HG03103 (cell line): Measurements from ENCODE around the gene FLYWCH2.

ENCODE experiments used
- ATAC-seq: cut with Tn5 transposase; IDR thresholded peaks from one replicate; pipeline ENCODE4 v1.9.1; 2021; ENCODE audit warnings: low read depth; ENCODE audit not compliant: unreplicated experiment

The FLYWCH2 gene

DNA sequence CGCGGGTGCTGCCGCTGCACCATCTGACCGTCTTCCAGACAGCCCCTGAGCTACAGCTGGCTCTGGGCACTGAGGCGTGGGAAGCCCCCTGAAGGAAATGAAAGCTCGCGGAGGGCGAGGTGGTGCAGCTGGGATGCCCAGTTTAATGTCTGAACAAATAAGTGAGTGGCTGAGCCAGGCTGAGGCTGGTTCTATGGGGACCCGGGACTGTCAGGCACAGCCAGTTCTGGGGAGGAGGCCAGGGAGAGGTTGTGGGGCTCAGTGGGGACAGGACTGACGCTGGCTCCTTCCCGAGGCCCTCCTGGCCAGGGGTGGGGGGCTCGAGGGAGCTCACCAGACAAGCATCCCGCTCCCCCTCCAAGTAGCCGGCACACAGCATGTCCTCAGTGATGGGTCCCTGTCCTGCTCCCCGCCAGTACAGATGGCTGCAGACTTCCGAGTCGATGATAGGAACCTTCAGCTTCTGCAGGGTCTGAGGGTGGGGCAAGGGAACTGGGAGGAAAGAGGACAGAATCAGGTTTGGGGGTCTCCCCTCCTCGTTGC lies 29.4 kb upstream of the FLYWCH2 start:
- ATAC-seq: no peak

DNA sequence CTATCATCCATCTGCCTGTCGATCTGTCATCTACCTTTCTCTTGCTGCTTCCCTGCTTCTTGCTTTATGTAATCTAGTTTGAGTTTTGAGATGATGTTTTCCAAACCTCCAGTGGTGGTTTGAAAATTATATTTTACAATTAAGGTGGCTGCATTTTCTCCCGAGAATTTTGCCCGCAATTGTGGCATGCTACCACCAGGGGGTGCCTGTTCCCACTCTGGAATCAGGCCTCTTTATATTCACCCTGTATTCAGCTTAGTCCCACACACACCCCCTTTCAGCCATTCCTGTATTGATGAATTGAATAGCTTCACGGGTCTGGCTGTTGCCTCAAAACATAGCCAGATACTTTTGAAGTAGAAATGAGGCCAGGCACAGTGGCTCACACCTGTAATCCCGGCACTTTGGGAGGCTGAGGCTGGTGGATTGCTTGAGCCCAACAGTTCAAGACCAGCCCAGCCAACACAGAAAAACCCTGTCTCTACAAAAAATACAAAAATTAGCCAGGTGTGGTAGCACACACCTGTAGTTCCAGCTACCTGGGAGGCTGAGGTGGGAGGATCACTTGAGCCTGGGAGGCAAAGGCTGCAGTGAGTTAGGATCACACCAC lies 28.2 kb upstream of the FLYWCH2 start:
- ATAC-seq: no peak

DNA sequence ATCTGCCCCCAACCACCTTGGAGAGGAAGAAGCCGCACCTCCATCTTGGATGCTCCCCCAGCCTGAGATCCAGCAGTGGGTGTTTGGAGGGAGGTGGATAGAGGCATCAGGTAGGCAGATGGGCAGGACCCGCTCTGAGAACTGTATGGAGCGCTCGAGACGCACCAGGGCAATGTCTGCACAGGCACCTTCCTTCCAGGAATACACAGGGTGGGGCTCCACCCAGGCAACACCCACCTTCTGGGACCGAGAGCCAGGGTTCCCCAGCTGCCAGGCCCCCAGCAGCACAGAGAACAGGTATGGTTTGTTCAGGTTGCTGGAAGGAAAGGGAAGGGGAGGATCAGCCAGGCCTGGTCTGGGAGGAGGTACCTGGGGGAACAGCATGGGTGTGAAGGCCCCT lies 27.5 kb upstream of the FLYWCH2 start:
- no peak for ATAC-seq

DNA sequence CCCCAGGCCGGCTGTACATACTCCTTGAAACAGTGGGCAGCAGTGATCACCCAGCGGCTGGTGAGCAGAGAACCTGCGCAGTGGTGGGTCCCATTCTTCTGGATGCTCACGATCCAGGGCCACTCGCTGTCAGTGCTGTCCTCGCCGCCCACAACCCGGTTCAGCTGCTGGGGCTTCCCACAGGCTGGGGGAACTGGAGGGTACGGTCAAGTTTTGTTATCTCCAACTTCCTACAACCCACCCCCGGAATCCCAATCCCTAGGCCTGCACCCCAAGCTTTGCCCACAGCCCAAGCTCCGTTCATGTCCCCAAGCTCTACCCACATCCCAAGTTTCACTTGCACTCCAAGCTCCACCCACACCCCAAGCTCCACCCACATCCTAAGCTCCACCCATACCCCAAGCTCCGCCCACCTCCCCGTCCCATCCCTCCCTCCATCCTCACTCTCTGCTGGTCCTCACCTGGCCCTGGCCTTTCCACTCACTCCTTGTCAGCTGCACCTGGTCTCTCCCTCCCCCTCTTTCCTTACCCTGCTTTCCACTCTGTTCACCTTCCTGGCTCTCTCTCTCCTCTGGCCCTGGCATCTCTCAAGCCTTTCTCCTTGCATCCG lies 26.8 kb upstream of the FLYWCH2 start:
- ATAC-seq: no peak

DNA sequence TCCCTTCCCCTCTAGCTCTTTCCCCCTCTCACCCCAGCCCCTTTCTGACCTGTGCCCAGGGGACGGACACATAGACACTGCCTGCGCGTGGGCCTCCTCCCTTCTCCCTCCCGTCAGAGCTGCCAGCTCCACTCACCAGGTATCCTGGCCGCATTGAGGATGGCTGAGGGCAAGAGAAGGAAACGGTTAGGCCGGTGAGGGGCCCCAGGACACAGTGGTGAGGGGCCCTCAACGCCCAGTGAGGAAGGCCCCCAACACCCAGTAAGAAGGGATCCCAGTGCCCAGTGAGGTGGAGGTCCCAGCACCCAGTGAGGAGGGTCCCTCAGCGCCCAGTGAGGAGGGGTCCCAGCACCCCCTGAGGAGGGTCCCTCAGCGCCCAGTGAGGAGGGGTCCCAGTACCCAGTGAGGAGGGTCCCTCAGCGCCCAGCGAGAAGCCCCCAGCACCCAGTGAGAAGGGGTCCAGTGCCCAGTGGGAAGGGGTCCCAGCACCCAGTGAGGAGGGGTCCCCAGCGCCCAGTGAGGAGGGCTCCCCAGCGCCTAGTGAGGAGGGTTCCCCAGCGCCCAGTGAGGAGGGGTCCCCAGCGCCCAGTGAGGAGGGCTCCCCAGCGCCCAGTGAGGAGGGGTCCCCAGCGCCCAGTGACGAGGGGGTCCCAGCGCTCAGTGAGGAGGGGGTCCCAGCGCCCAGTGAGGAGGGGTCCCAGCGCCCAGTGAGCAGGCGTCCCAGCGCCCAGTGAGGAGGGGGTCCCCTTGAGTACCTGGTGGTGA lies 26.1 kb upstream of the FLYWCH2 start:
- no peak for ATAC-seq

DNA sequence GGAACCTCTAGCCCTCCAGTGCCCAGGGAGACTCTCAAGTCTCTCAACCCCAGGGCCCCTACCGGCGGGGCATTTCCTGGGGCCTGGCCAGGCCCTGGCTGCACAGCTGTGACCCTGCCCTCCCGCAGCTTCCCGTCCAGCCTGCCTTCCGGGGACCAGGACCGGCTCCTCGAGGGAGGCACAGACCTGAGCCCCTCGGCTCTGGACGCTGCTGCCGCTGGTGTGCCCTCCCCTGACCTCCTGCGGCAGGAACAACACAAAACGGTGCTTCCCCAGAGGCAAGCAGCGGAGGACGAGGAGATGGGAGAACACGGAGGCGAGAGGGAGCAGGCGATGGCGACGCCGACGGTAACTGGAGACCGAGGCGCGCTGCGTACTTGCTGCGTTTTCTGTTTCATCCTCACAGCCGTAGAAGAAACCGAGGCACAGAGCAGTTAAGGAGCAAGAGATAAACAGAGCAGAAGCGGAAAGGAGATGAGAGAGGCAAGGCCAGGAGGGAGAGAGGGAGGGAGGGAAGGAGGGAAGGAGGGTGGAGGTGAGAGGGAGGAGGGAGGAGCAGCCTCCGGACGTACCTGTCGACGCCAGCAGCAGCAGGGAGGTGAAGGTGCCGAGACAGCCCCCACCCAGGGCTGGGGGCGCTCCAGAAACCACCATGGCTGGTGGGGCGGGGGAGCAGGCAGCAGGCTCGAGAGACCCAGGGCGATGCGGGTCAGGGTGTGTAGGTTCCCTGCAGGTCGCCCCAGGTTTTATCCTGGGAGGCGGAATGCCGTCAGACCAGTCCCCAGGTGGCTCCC lies 25.4 kb upstream of the FLYWCH2 start, which contains the start of gene PRSS22:
Gene PRSS22, minus strand, starts transcription at position 720 of the 794 bp plus-strand sequence. Its CDS starts 66 bp downstream, at position 654.
- ATAC-seq: no peak

DNA sequence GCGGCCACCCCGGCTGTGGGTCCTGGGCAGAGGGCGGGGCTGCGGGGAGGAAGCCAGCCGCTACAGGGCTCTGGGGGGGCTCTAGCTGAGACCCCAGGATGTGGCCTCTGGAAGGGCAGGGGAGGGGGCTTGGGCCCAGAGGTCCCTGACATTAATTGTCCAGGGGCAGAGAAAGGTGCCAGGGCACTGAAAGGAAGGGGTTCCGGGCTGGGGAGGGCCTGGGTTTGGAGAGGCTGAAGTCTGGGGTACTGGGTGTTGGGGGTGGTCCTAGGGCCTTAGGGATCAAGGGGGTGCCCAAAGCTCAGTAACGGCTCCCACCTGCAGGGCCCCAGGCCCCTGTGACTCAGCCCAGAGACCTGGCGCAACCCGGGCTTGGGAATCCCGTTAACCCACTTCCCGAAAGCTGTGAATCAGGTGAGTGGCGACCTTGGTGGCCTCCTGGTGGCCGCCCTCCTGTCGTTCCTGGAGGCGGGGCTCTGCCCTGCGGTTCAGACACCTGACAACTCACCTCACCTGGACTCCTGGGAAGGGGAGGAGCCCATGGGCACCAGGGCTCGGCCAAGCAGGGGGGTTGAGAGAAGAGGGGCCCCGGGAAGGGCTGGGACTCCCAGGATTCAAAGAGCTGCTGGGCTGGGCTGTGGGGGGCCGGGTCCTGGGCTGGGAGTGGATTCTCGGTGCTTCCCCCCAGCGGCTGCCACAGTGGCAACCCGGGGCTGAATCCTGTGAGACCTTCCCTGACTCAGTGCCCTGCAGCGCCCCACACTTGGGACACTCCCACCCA lies 24.6 kb upstream of the FLYWCH2 start:
- no peak for ATAC-seq

DNA sequence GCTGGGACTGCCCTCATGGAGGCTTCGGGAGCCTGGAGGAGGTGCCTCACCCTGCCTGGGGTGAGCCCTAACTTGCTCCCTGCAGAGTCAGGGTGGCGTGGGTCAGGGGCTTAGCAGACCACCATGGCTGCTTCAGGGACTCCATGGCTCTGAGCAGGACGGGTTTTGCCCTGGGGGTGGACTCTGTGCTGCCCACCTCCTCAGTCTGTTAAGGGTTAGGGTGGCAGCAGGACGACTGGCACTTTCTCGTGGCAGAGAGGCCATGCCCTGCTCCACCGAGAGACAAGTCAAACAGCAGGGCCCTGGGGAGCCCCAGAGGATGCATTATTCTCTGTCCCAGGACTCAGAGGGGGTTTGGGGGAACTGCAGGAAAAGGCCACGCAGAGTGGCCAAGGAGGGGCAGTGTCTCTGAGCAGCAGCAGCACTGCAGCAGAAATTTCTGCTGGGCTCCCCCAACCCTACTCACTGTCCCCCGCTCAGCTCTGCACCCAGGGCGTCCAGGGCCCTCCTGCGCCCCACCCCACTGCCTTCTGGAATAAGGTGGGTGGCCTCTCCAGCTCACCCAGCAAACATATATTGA lies 23.2 kb upstream of the FLYWCH2 start:
- ATAC-seq: no peak

DNA sequence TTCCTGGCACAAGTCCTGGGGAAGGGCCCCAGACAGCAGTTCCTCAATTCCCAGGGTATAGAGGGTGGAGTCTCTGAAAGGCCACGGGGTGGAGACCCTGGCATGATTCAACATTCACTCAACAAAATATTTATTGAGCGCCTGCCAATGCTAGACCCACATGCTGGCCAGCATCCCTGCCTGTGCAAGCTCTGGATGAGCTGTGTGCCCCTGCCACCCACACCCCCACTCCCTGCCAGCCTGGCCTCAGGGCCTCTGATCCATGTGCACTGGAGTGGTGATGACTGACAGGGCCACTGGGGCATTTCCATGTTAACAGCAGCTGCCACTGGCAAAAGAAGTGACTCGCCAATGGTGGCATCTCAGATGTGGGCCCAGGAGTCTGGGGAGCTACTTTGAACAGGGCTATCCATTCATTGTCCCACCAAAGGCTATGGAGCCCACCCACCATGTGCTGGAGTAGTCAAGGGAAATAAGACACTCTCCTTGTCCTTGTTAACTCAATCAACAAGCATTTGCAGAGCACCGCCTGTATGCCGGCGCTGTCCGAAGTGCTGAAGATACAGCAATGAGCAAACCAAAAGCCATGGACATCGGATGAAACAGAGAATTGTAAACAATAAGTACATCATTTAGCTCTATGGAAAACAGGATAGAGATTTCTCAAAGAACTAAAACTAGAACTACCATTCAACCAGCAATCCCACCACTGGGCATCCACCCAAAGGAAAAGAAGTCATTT lies 22.0 kb upstream of the FLYWCH2 start:
- ATAC-seq: no peak

DNA sequence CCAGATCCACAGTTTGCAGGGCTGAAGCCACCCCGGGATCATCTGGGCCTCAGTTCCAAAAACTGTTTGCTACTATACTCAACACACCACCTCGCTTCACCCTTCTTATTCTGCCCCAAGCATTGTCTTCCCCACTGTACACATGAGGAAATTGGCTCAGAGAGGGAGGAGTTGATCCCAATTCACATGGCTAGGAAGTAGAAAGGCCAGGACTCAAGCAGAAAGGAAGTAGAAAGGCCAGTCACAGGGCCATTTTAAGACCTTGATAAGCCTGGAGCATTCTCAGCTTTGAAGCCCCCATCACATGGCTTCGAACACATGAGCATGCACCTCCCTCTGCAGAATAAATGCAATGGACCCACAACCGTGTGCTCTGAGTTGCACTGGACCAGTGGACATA lies 17.4 kb upstream of the FLYWCH2 start:
- ATAC-seq: no peak

DNA sequence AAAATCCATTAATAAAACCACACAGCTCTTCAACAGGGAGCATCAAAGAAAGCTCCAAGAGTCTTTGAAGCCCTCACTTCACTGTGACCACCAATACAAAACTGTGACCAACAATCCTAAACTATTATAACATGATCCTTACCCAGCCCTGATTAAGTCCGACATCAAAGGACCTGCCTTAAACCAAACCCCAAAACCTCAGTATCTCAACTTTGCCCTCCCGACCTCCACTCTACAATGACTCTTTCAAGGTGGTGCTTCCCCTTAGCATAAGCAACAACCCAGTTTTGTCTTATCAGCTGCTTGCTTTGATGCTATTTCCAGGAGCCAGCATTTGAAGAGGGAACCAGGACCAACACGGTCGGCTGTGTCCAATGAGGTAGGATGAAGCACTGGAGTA lies 16.6 kb upstream of the FLYWCH2 start:
- no peak for ATAC-seq

DNA sequence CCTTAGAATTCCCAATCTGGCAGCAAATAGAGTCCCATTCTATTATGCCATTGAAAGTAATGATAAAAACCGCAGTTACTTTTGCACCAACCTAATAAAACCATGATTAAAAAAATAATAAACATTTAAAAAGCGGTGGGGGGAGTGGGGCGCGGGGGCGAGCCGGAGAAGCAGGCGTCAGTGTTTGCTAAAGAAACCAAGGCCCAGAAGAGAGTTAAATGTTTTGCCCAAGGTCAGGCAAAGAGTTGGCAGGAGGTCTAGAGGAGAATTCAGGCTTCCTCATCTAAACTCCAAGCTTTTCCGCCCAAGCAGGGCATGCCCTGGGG lies 15.4 kb upstream of the FLYWCH2 start:
- no peak for ATAC-seq

DNA sequence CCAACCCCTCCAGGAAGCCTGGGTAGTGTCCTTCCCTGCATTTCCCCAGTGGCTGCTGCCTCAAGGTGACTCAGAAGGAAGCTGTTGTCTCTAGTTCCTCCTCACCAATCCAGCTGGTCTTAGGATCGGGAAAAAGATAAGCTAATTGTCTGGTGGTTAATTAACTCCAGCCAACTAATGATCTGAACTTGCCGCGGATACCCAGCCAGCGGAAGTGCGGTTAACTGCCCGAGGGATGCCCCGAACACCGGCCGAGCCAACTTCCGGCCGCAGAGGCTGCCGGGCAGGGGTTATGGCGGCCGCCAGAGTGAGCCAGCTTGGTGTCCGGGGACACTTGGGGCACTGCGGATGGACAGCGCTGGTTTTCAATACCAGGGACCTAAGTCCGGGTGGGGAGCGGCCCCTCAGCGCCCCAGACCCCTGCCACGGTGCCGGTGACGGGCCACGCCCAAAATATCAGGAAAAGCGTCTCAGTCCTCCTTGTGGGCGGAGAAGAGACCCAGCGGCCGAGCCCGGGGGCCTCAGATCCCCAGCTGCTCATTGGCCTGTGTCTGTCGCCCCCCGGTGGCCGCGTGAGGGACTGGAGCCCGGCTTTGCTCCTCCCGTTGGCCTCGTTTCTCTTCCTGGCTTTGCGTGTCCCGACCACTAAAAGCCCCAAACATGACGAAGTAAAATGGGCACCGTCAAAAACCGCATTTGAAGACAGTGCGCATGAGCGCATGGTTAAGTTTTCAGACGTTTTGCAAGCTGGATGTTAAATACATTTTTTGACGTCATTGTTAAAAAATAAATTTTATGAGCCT lies 14.8 kb upstream of the FLYWCH2 start:
- no peak for ATAC-seq

DNA sequence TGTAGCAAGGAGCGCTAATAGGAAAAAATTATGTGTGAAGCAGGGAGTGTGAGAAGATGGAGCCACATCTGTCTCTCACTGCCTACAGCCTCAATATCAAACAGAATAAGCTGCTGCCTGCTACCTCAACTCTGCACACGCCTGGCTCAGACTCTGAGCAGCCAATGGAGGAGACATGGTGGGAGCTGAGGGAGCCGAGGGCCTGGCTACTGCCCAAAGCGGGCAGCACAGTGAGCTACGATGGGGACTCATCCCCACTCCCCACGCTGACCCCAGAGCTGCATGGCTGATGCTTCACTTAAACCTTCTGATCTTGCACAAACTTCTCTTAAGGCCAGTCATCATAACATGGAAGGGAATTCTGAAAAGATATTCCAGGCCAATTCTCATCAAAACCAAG lies 11.1 kb upstream of the FLYWCH2 start:
- no peak for ATAC-seq

DNA sequence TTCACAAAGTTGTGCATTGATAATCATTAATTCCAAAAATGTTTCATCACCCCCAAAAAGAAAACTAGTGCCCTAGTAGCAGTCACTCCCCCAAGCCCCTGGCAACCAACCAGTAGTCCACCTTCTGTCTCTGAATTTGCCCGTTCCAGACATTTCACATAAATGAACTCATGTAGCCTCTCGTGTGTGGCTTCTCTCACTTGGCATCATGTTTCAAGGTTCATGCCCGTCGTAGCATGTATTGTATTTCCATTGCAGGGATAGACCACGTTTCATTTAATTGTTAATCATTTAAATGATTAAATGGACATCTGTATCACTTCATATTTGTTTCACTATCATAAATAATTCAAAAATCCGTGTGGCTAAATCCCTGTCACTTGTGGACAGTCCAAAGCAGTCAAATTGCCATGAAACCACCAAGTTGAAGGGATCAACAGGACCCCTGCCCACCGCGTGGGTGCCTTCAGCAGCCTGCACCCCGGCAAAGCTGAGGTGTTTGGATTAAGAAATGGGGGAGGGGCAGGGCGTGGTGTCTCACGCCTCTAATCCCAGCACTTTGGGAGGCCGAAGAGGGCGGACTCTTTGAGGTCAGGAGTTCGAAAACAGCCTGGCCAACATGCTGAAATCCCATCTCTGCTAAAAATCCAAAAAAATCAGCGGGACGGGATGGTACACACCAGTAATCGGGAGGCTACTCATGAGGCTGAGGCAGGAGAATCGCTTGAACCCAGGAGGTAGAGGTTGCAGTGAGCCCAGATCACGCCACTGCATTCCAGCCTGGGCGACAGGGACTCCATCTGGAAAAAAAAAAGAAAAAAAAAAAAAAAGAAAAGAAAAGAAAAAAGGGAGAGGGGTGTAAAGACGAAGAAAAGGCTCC lies 8.7 kb upstream of the FLYWCH2 start:
- no peak for ATAC-seq

DNA sequence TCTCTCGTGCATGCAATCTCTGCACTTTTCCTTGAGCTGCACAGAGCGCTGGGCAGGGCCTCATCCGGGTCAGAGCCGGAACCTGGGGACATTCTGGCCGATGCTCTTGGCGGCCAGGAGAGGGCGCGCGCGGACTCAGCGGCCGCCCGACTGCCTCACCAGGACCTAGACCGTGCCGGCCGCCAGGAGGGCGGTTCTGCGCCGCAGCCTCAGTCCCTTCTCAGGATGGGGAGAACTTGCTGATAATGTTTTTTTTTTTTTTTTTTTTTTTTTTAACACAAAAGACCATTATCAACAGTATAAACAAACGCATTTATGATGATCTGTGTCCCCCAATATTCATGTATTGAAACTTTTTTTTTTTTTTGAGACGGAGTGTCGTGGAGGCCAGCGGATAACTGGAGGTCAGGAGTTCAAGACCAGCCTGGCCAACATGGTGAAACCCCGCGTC lies 8.1 kb upstream of the FLYWCH2 start:
- ATAC-seq: peak; percentile 76

DNA sequence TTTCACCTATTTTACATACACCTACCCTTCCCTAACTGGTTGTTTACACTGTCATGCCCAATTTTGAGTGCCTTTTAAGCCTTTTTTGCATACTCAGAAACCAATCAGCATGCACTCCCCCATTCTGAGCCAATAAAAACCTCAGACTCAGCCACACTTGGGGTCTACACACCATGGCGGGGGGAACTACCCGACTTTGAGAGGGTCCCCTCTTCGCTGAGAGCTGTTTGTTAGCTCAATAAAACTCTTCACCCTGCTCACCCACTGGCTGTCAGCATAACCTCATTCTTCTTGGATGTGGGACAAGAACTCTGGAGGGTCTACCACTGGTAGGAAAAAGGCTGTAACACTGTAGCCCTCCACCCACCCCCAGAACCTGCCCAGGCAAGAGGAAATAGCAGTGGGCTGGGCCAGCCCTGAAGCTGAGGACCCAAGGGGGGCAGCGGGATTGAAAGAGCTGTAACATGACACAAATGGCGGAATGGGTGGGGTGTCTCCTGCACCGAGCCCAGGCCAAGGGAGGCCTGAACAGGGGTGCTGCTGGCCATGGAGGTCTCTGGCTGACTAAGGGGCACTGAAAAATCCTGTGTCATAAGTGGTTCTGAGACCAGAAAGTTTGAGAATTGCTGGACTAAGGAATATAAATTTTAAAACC lies 3.0 kb upstream of the FLYWCH2 start:
- no peak for ATAC-seq
